Hematopoietic multipotent progenitor cell treated with erythropoietin and hydrocortisone succinate and interleukin-3 and kit ligand, for 6 days (in vitro differentiated cells): Measurements from ENCODE around the gene DDX24.
A peak's percentile ranks its signal among the peaks of the same experiment; 100 is the strongest.

Experiments used
- DNase-seq: peaks from one replicate; pipeline ENCODE4 v3.0.0-alpha.2; 2015

Gene DDX24

DNA sequence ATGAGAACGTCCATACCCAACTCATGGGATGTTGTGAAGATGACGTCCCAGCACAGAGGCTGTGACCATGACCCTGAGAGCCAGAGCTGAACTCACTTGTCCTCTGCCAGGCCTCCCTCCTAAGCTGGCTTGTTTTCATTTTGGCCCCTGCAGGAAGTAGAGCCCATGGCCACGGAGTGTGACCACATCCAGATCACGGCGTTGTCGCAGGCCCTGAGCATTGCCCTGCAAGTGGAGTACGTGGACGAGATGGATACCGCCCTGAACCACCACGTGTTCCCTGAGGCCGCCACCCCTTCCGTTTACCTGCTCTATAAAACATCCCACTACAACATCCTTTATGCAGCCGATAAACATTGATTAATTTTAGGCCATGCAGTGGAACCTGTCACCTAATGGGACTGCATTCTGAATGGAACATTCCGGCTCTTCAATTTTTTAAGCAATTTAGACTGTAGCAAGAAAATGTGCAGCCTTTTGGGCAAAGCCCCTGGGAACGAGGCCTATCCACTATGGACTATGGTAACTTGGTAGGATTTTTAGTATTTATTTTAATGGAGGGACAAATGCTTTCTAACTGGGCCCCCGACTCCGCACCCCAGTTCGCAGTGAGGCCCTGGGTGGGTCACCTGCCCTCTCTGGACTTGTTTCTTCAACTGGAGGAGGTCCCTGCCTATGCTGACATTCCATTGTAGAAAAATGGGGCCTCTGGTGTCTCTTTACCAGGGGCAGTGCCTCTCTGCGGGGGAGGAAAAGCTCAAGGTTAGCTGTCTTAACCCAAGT, 35.2 kb downstream of the DDX24 start:
- no peak for DNase-seq

DNA sequence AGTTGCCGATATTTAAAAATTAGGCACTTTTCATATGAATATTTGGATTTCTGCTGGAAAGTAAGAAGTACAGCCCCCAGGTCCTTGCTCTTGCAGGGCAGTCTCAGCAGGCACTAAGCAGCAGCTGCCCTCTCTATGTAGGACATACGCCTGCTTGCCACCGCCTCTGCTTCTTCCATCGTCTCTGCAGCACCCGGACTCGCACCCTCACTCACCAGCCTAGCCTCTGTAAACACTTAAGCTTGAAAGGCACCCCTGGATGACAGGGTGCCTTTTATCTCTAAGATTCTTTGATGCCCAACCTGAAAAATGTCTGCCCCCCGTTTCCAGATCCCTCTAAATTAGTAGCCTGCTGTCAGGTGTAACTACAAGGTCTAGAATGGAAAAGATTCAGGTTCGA, 35.9 kb downstream of the DDX24 start:
- DNase-seq, result no peak

DNA sequence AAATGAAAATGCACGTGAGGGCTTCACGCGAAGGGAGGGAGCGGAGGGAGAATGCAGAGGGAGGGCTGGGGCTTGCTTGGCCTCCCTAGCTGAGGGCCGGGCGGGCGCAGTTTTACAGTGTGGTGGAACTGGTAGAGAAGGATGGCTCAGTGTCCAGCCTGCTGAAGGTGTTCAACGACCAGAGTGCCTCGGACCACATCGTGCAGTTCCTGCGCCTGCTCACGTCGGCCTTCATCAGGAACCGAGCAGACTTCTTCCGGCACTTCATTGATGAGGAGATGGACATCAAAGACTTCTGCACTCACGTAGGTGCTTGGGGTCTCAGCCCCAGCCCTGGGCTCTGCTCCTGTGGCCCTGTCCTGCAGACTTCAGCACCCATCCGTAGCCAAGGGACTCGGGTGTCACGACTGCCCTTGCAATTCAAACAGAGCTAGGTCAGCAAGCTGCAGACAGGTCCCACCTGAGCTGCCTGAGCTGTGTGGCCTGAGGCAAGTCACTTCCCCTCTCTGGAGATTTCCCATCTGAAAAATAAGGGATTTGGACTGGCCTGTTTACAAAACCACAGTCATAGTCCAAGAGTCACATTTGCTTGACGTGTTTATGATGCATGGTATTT, 36.4 kb downstream of the DDX24 start:
- DNase-seq, result no peak

DNA sequence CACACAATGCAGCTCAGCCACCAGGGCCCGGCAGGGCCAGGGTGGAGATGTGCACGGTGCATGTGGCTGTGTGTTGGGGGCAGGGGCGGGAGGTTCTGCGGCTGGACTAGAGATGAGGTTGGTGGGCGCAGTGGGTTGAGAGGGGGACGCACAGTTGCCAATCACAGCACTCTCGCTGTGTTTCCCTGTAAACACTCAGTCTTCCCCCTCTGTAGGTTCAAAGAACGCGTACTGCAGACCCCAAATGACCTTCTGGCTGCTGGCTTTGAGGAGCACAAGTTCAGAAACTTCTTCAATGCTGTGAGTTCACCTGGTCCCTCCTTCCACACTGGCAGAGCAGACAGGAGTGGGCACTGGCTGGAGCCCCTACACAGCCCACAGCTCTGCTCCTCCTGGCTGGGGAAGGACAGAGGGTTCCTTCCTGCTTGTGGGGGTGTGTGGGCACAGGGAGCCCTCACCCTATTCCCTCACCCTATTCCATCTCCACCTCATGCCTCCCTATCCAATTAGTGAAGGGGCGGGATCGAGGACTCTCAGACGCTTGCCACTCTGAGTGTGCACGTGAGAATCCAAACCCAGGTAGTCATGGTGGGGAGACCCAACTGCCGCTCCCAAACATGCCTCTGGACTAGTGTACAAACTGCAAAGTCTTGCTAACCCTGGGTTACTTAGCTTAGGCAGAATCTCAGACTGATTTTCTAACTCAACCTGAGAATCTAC, 37.1 kb downstream of the DDX24 start:
- DNase-seq, result no peak

DNA sequence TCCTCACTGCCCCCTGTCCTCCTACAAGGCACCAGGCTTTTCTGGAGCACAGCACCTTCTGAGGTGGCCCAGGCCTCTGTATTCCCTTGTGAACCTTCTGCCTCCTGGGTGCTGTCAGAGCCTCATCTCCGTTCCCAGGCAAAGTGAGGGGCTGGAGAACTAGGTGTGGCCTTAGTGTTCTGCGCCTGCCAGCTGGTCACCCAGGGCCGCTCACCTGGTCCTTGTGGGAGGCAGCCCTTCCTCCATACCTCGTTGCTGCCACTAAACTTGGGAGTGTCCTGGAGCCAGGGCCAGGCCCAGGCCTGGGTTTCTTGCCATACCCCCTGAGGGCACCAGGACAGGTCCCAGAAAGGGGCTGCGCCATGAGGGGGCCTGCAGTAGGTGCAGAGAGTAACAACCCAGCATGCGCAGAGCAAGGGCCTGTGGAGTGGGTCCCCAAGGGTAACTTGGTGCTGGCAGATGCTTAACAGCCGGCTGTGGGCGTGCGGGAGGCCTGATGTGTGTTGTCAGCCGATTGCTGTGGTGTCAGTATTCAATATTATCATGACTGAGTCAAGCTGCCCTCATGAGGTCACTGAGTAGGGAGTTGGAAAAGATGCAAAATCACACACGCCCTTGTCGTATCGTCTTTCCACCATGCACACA, 37.8 kb downstream of the DDX24 start:
- DNase-seq, result no peak

DNA sequence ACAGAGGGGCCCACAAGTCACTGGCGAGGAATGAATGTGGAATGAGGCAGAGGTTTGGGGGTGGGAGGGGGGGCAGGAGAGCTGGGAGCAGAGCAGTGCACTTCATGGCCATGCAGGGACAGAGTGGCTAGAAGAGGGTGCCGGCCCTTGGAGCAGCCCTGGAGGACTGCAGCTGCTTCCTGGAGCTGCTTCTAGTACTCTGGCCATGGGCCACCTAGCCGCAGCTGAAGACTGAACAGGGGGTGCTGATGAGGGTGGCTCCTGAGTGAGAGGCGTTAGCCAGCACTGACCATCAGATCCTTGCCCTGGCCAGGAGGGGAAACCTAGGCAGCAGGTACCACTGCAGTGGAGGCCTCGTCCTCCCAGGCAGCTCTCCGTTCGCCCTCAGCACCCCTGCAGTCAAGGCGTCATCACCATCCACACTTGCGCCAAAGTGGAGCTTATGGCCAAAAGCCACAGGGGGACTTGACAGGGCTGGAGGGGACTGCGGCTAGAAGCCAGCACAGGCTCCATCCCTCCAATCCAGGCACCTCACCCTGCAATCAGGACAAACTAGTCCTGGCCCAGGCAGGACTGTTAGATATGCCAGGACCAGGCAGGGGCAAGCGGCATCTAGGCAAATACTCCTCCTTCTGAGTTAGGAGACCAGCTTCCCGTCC, 38.4 kb downstream of the DDX24 start:
- DNase-seq, result no peak

DNA sequence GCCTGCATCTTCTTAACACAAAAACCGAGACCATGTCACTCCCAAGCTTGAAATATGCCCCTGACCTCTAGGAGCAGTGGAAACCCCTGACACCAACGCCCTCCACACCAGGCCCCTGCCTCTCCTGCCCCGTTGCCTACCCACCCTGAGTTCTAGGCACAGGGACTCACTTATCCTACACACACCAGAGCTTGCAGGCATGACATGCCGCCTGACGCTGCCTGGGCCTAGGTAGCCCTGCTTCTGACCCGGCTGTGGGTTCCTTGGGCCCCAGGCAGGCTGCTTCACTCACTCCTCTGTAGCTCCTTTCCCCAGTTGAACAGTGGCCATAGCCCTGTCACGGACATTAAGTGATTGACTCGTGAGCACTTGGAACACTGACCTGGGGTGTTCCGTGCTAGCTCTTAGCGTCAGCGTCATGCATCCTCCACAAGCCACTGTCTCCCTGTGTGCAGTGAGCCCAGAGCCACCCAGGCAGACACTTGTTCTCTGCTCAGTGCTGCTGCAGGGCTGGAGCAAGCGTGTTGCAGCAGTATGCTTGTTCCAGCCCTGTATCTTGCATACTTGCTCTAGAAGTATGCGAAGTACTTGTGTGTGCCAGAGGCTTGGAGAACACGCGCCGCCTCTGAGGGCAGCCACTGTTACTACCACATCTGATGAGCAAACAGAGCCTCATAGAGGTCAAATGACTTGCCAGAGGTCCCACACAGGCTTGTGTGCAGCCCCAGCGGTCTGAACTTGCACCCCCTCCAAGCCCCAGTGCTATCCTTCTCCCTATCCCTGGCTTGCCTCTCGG, 39.3 kb downstream of the DDX24 start:
- DNase-seq, result no peak

DNA sequence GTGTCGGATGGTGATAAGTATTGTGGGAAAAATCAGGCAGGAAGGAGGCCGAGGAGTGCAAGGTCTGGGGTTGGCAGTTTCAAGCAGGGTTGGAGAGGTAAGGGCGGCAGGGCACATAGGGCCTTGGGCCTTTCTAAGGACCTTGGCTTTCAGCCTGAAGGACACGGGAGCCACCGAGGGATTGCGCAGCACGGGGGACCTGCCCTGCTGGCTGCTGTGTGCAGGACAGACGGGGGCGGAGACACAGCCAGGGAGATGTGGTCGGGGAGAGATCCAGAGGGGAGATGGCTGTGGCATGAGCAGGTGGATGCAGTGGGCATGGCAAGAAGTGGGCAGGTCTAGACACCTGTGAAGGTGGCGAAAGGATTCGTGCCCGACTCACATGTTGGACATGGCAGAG, 40.2 kb downstream of the DDX24 start:
- no peak for DNase-seq

DNA sequence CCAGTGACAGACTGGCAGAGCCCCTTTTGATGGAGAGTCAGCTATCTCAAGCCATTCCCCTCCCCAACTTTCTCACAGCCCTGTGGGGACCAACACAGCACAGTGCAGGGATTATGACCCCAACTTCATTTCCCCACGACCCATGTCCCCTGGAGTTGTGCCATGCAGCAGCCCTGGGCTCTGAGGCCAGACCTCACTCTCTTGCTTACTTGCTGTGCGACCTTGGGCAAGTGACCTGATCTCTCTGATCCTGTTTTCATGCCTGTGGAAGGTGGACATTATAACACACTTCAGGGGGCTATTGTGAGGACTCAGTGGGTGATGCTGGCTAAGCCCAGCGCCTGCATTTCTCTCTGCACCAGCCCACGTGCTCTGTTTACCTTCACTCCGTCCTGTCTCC, 40.8 kb downstream of the DDX24 start:
- DNase-seq, result no peak

DNA sequence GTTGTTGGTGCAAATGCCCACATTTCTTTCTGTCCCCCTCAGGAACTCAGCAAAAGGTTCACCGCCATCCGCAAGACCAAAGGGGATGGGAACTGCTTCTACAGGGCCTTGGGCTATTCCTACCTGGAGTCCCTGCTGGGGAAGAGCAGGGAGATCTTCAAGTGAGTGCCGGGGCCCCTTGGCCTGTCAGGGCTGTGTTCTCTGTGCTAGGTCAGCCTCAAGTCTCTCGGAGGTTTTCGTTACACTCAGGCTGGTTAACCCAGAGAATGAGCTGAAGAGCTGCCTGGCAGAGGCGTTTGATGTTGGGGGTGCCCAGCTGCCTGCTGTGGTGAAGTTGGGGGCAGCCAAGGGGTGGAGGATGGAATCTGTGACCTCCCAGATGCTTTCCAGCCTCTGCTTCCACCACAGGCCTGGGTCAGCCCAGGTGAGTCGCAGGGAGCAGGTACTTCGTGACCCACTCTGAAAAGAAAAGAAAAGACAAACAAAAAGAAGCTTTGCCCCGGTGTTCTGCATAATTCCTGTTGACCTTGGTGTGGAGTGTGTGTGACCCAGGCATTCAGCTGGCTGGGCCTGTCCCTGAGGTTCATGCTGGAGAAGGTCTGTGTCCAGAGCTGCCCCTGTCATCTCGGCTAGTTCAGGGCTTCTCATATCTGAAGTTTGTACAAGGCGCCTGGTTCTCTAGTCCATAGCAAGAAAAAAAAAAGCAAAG, 41.9 kb downstream of the DDX24 start:
- DNase-seq, result no peak

DNA sequence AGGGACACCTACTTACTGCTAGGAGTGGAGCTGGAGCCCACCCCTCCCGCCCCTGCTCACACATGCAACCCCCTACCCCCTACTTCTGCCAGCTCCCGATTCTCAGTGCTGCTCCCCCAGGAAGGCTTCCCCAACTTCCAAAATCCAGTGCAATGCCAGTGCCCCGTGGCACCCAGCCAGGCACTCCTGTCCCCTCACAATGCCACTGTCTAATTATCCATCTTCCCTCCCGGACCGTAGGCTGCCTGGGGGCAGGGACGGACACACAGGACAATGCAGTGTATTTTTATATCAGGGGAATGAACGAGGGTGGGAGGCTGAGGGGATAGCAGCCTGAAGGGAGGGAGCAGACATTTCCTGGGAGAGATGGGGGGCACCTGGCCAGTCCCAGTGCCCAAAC, 42.5 kb downstream of the DDX24 start:
- DNase-seq, result no peak

DNA sequence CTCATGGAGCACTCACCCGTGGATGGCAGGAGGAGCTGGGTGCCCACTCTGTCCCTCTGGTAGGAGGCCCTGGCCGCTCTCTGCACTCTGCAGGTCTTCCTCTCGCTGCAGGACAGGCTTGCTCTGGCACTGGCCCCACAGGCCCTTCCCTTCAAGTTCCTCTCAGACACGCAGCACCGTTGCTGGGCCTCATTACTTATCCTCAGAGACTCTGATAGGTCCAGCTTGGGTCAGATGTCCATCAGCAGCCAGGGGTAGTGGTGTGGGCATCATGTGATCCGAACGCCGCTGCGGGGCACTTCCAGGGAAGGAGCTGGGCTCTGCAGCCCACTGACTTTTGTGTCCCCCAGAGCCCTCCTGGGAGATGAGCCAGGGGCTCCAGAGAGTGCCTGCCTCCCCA, 43.0 kb downstream of the DDX24 start:
- no peak for DNase-seq

DNA sequence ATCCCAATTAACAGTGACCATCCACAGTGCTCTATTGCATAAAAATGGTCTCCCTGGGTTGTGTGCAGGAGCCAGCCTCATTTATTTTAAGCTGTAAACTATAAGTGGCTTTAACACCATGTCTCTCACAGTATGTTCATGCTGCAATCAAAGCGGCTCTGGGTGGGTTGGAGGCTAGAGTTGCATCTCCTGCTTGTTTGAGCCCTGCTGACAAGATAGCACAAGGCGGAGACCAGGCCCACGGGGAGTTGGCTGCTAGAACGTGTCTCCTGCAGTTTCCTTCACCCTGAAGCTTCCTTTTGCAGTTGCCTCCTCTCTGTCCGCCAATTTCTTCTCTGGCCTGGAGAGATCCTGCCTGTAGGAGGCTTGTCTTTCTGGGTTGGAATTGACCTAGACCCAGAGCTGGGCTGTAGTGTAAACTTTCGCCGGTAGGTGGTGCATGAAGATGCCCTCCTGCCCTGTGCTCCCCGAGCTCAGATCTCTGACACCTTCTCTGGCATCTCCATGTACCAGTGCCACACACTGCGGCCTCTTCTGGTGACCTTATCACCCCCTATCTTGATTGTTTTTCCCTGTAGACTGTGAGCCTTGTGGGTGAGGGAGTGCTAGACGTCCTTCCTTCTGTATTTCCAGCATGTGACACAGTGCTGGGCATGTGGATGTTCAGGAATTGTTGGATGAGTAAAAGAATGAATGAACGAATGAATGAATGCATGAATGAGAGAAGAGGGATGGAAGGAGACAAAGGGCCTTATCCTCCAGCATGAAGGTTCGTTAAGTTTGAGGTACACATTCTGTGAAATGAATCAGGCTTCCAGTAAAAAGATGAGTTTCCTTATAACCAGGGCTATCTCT, 44.5 kb downstream of the DDX24 start:
- peak; percentile 86 for DNase-seq

DNA sequence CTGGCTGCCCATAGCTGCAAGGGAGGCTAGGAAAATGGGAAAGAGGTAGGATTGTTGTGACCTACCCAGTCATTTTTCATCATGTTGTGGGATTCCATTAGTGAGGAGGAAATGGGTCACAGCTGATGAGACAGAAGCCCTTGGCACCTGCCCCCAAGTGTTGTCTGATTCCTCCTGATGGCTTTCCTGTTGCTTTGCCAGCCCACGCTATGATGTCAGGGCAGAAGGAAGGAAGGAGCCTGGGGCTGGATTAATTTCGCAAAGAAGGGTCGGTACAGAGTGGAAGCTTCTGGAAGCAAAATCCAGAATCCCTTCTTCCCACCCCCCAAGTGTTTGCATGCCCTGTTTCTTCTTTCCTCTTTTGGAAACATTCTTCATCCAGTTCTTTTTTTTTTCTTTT, 46.1 kb downstream of the DDX24 start:
- DNase-seq, result no peak

DNA sequence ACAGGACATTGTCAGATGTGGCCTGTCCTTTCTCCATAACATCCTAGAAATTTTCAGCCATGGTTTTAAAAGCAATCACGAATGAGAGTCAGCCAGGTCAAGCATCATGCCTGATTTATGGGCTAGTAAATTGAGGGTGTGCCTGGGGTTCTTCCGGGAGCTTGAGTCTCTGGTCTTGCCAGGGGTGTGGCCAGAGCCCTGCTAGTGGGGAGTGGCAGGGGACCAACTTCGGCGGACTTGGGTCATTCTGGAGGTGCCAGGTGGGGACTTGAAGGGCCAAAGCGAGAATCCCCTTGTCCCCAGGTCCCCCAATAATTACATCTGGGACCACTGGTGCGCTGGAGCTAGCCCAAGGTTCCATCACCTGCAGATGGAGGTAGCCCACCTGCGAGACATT, 49.1 kb downstream of the DDX24 start:
- DNase-seq, result no peak

DNA sequence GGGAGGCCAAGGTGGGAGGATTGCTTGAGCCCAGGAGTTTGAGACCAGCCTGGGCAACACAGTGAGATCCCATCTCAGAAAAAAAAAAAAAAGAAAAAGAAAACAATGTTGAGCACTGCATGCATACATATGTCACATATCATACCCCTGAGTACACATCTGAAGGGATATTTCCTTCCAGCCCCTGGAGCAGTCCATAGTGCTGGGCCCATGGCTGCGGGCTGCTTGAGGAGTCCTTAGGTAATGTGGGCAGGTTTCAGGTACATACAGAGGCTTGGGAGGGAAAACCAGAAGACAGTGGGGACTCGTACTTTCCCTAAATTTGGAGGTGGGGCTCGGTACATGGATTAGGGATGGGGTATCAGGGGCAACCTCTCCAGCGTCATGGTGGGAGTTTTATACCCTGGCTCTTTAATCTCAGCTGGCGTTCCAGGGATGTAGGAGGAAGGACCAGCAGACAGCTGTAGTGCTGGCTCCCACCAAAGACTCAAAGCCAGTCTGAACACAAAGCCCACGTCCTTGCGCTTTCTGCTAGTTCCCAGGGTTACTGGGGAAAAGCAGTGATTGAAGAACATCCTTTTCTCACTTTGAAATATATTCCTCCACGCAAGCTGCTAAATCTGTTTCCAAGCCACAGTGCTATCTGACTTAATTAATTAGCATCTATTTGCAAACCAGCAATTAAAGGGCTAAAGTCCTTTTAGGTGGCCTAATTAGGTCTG, 49.7 kb downstream of the DDX24 start:
- no peak for DNase-seq

DNA sequence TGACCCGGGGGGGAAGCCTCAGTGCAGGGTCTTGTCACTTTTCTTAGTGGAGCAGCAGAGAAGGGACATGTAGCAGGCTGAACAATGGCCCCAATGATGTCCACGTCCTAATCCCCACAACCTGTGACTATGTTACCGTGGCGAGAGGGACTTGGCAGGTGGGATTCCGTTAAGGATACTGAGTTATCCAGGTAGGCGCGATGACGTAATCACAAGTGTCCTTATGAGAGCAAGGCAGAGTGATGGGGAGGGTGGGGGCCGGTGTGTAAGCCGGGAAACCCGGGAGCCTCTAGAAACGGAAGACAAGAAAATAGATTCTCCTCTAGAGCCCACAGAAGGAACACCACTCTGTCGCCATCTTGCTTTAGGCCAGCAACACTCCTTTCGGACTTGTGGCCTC, 50.4 kb downstream of the DDX24 start:
- DNase-seq, result no peak

DNA sequence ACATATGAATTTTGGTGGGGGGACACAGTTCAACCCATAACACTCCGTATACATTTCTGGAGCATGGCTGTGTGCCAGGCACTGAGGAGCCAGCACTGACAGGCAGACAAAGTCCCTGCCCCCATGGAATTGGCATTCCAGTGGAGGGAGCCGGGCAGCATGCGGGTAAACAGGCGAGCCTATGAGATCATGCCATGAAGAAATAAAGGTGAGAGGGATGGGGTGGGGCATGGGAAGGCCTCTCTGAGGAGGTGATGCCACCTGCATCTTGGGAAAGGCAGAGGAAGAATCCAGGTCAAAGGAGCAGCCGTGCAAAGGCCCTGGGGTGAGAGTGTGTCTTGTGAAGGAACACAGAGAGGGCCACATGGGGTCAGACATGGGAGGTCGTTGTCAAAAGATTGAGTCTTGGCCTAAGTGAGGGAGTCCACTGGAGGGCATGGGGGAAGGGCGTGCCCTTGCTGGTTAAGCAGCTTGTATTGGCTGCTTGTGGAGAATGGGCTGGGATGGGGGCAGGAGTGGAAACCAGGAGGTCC, 51.3 kb downstream of the DDX24 start:
- DNase-seq, result no peak

DNA sequence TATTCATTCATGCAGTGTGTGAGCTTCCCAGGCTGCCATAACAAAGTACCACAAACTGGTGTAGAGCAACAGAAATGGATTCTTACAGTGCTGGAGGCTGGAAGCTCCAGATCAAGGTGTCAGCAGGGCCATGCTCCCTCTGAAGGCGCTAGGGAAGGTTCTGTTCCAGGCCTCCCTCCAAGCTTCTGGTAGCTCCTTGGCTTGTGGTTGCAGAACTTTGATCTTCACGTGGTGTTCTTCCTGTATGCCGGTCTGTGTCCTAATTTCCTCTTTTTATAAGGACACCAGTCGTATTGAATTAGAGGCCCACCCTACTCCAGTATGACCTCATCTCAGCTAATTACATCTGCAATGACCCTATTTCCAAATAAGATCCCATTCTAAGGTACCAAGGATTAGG, 51.7 kb downstream of the DDX24 start:
- peak; percentile 33 for DNase-seq

DNA sequence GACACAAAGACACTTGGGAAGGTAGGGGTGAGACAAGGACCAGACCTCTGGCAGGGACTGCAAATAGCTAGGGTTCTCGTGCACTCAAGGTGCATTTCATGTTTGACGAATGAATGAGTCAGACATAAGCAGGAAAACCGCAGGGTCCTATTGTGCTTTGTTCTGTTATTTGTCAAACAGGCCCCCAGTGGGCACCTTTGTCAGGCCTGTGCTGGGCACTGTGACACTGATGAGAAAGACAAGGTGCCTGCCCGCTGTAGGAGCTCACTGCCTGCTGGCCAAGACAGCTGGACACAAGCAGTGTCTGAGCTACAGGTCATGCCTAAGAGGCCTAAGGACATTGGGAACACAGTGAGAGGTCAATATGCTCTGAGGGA, 52.6 kb downstream of the DDX24 start:
- DNase-seq, result peak; percentile 32
